DOHH2 (cell line): ENCODE measurements around the gene HPCAL4.

Source experiments
- H3F3A ChIP-seq: fragments of 200-600 bp; sonication (generic), shearing (Covaris generic); 2 replicates; pipeline ENCODE4 v1.6.0; 2016; ENCODE audit warnings: antibody characterized with exemption, mild to moderate bottlenecking; ENCODE audit not compliant: control insufficient read depth, insufficient read depth
- H3K27ac ChIP-seq: fragments of 200-600 bp; sonication (generic); 2 replicates; pipeline ENCODE4 v1.5.1; 2014; ENCODE audit warnings: low read depth, mild to moderate bottlenecking, low read length, moderate library complexity
- H3K27me3 ChIP-seq: fragments of 200-600 bp; sonication (generic); 2 replicates; pipeline ENCODE4 v1.6.1; 2014; ENCODE audit warnings: mild to moderate bottlenecking, low read length, mixed read lengths; ENCODE audit not compliant: control insufficient read depth
- H3K36me3 ChIP-seq: fragments of 200-600 bp; sonication (generic); 2 replicates; pipeline ENCODE4 v1.6.1; 2014; ENCODE audit warnings: mild to moderate bottlenecking, low read length, moderate library complexity, mixed read lengths; ENCODE audit not compliant: control insufficient read depth
- H3K4me1 ChIP-seq: fragments of 200-600 bp; sonication (generic); 2 replicates; pipeline ENCODE4 v1.6.1; 2014; ENCODE audit warnings: mild to moderate bottlenecking, low read length, mixed read lengths; ENCODE audit not compliant: control insufficient read depth
- H3K4me2 ChIP-seq: fragments of 200-600 bp; sonication (generic); 2 replicates; pipeline ENCODE4 v1.6.0; 2014; ENCODE audit warnings: mild to moderate bottlenecking, low read length, moderate library complexity
- H3K4me3 ChIP-seq: fragments of 200-600 bp; sonication (generic); 2 replicates; pipeline ENCODE4 v1.5.1; 2014; ENCODE audit warnings: mild to moderate bottlenecking, low read length, mixed read lengths
- H3K79me2 ChIP-seq: fragments of 200-600 bp; sonication (generic); 2 replicates; pipeline ENCODE4 v1.6.1; 2014; ENCODE audit warnings: mild to moderate bottlenecking, low read length, mixed read lengths; ENCODE audit not compliant: control insufficient read depth
- H3K9me2 ChIP-seq: fragments of 200-600 bp; sonication (generic); replicated peaks from 2 replicates; pipeline ENCODE4 v1.6.1; 2014; ENCODE audit warnings: mild to moderate bottlenecking, low read length, mixed read lengths; ENCODE audit not compliant: control insufficient read depth
- H3K9me3 ChIP-seq: fragments of 200-600 bp; sonication (generic); 2 replicates; pipeline ENCODE4 v1.6.1; 2014; ENCODE audit warnings: antibody characterized with exemption, low read length, mixed read lengths; ENCODE audit not compliant: control insufficient read depth, insufficient read depth
- H4K20me1 ChIP-seq: fragments of 200-600 bp; sonication (generic); 2 replicates; pipeline ENCODE4 v1.6.0; 2014; ENCODE audit warnings: low read depth, mild to moderate bottlenecking, antibody characterized with exemption, low read length, moderate library complexity; ENCODE audit not compliant: control insufficient read depth, insufficient read depth
- EZH2phosphoT487 ChIP-seq: fragments of 200-600 bp; sonication (generic); IDR thresholded peaks from 2 replicates; pipeline ENCODE4 v1.6.1; 2017; ENCODE audit warnings: borderline replicate concordance, mild to moderate bottlenecking, antibody characterized with exemption, low read length, moderate library complexity, mixed read lengths
- TF ChIP-seq, protein P1 (sequence below): fragments of 200-600 bp; sonication (generic); IDR thresholded peaks from one replicate; pipeline ENCODE4 v1.5.1; 2014; ENCODE audit warnings: antibody characterized with exemption, mild to moderate bottlenecking, low read depth, low read length; ENCODE audit not compliant: poor library complexity, severe bottlenecking

HPCAL4 gene

DNA sequence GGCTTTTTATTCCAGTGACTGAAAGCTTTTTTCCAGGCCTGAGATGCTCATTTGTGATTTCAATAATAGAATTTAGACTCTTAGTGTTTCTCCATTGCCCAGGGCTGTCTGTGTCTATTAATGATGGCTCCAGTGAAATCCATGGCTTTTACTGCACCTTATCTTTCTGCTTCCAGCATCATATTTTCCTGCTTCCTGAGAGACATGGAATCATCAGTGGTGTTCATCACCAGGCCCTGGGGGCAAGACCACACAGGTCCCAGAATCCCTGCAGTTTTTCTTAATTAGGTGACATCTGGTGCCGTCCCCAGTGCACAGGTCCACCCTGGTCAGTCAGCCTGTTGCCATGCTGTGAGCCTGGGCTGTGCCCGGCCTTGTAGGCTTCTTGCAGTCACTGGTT, 34.8 kb downstream of the HPCAL4 start:
- H3K79me2 ChIP-seq = no peaks in the 10 kb centered on the region
- no peaks in the 10 kb centered on the region for H3K9me2 ChIP-seq
- H3K27me3 ChIP-seq = peaks cover 14% of the 10 kb centered on the region
- no peak overlapping the region for H3K27ac ChIP-seq
- H3K4me2 ChIP-seq = no peak overlapping the region
- H3F3A ChIP-seq = no peaks in the 10 kb centered on the region
- H4K20me1 ChIP-seq = no peaks in the 10 kb centered on the region
- H3K36me3 ChIP-seq = no peaks in the 10 kb centered on the region
- TF ChIP-seq, protein P1, sequence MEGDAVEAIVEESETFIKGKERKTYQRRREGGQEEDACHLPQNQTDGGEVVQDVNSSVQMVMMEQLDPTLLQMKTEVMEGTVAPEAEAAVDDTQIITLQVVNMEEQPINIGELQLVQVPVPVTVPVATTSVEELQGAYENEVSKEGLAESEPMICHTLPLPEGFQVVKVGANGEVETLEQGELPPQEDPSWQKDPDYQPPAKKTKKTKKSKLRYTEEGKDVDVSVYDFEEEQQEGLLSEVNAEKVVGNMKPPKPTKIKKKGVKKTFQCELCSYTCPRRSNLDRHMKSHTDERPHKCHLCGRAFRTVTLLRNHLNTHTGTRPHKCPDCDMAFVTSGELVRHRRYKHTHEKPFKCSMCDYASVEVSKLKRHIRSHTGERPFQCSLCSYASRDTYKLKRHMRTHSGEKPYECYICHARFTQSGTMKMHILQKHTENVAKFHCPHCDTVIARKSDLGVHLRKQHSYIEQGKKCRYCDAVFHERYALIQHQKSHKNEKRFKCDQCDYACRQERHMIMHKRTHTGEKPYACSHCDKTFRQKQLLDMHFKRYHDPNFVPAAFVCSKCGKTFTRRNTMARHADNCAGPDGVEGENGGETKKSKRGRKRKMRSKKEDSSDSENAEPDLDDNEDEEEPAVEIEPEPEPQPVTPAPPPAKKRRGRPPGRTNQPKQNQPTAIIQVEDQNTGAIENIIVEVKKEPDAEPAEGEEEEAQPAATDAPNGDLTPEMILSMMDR = no peak
- TF ChIP-seq EZH2phosphoT487 = no peak
- peaks cover 10% of the 10 kb centered on the region for H3K4me1 ChIP-seq
- H3K9me3 ChIP-seq = no peaks in the 10 kb centered on the region
- no peak overlapping the region for H3K4me3 ChIP-seq

DNA sequence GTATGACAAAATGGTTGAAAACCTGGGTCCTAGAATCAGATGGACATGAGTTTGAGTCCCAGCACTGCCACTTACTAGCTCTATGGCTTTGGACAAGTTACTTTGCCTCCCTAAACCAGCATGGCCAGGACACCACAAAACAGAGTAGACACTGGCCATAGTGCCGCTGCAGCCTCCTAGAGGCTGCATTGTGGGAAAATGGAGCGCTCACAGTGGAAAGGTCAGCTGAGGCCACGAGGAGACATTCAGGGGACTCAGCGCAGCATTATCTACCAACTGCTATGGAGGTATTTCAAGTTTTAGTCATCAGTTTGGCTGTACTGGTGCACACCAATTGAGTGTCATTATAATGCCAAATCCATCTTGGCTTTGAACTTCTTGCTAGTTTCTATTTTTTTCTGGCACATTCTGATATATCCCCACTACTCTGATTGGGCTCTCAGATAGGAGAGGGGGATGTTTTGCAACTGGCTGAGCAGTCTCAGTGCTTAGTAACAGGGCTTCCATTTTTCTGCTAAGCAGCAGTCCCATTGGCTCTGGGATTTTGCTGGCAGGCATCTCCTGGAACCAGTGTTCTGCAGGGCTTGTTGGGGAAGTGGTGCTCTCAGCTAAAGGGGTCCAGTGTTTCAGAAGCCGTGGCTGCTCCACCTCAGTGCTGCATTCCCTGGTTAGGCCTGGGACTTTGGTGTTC, 35.5 kb downstream of the HPCAL4 start:
- Histone ChIP-seq H3K27me3 (peaks cover 14% of the 10 kb centered on the region), H3K36me3 (no peaks in the 10 kb centered on the region), H3K4me2 (no peak overlapping the region), H4K20me1 (no peaks in the 10 kb centered on the region), H3F3A (no peaks in the 10 kb centered on the region), H3K9me2 (no peaks in the 10 kb centered on the region), H3K4me3 (no peak overlapping the region), H3K9me3 (no peaks in the 10 kb centered on the region), H3K27ac (no peak overlapping the region), H3K4me1 (peaks cover 10% of the 10 kb centered on the region), H3K79me2 (no peaks in the 10 kb centered on the region)
- no peak for TF ChIP-seq EZH2phosphoT487
- TF ChIP-seq, protein P1 = no peak

DNA sequence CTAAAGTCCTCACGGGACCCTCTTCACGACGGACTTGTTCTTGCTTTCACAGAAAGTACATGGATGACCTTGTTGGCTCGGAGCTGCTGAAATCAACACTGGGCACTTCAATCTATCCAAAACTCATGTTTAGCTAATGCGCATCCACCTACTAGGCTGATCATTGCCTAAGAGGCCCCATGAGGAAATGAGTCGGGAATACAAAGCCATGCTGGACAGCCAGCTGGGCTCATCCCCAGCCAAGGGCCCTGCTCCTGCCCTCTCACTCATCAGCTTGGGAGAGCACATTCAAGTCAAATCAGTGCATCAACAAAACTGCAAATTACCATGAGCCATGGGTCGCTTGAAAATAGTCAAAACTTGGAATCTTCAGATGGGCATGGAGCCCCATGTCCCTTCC, 36.9 kb downstream of the HPCAL4 start:
- Histone ChIP-seq H3K4me3 (no peak overlapping the region), H3K4me2 (no peak overlapping the region), H3K27me3 (peaks cover 14% of the 10 kb centered on the region), H3K9me2 (no peaks in the 10 kb centered on the region), H3K9me3 (no peaks in the 10 kb centered on the region), H4K20me1 (no peaks in the 10 kb centered on the region), H3K27ac (no peak overlapping the region), H3K79me2 (no peaks in the 10 kb centered on the region), H3K36me3 (no peaks in the 10 kb centered on the region), H3K4me1 (peaks cover 10% of the 10 kb centered on the region), H3F3A (no peaks in the 10 kb centered on the region)
- no peak for TF ChIP-seq EZH2phosphoT487
- TF ChIP-seq, protein P1 = no peak
